ENCODE data around the gene TROAP.

GRCh38 chr12:49298160-49298559 lies 24.9 kb upstream of the TROAP start:
- TF ChIP-seq CTCF (conservative IDR thresholded peaks at IDR 0.05; ENCODE audit: low read length) (peak; percentile 51), EZH2phosphoT487 (IDR thresholded peaks at IDR 0.05; ENCODE audit: borderline replicate concordance) (no peak)

All from Loucy (cell line).